Gastroesophageal sphincter (tissue), 4 donors: ENCODE measurements around the gene FAM83C. TPM values are rescaled to one million over a fixed set of nuclear protein-coding genes. Genes with fewer than 3 reads are reported as not detected.

Experiments used
- ATAC-seq: fragments of 150-250 bp; one replicate; pipeline ENCODE4 v1.9.1; 2016; ENCODE audit warnings: mild to moderate bottlenecking, moderate library complexity
- H3K27ac ChIP-seq, 4 donors: fragments of 200-600 bp; sonication (generic) in 3 of 4; 1 replicate in 3 of 4; 2 replicates in 1 of 4; pipeline ENCODE4 v1.5.1; 2016 to 2019
- H3K27me3 ChIP-seq: fragments of 200-600 bp; sonication (generic); one replicate; pipeline ENCODE4 v1.5.1; 2019
- H3K36me3 ChIP-seq, 2 donors: fragments of 200-600 bp; sonication (generic); one replicate each; pipeline ENCODE4 v1.5.1; 2019; ENCODE audit warnings: control low read depth in 1 of 2
- H3K4me1 ChIP-seq, 3 donors: fragments of 200-600 bp; sonication (generic); 1 replicate in 2 of 3; 2 replicates in 1 of 3; pipeline ENCODE4 v1.5.1; 2016 to 2019; ENCODE audit warnings: control low read depth in 2 of 3
- H3K4me3 ChIP-seq, 2 donors: fragments of 200-600 bp; sonication (generic); one replicate each; pipeline ENCODE4 v1.5.1; 2019; ENCODE audit warnings: mild to moderate bottlenecking in 1 of 2, moderate library complexity in 1 of 2
- H3K9me3 ChIP-seq, 3 donors: fragments of 200-600 bp; sonication (generic); one replicate each; pipeline ENCODE4 v1.5.1; 2017 to 2019; ENCODE audit warnings: control low read depth in 2 of 3
- EP300 ChIP-seq: sonication (generic); formaldehyde crosslinking; IDR thresholded peaks from one replicate; pipeline ENCODE4 v1.6.1; 2017; ENCODE audit warnings: antibody characterized with exemption, mild to moderate bottlenecking
- POLR2A ChIP-seq, 2 donors: fragments of 450-650 bp; IDR thresholded peaks; one replicate each; pipeline ENCODE4 v1.6.1; 2017; ENCODE audit warnings: antibody characterized with exemption in 2 of 2, mild to moderate bottlenecking in 2 of 2, moderate library complexity in 1 of 2
- POLR2AphosphoS5 ChIP-seq: sonication (generic); formaldehyde crosslinking; IDR thresholded peaks from one replicate; pipeline ENCODE4 v1.6.1; 2017; ENCODE audit warnings: antibody characterized with exemption
- WGBS, 2 donors: methylation state at CpG; one replicate each; pipeline ENCODE4 v1.1.5; 2018; ENCODE audit warnings: low coverage in 1 of 2; 5-methylcytosine and 5-hydroxymethylcytosine counted together
- total RNA-seq, 4 donors: library from RNA; depleted of rRNA; stranded (reverse); fragments of >200 nt; gene quantifications; one replicate each; pipeline ENCODE4 v1.1.0, GENCODE V29; 2016
- TF ChIP-seq, protein P1 (sequence below), 4 experiments: fragments of 200-600 bp in 2 of 4; fragments of 450-650 bp in 2 of 4; sonication (generic) in 1 of 4; IDR thresholded peaks; one replicate each; pipeline ENCODE4 v1.5.1; 2017 to 2019; ENCODE audit warnings: antibody characterized with exemption in 4 of 4, mild to moderate bottlenecking in 2 of 4, moderate library complexity in 2 of 4

FAM83C gene
- total RNA-seq, 4 donors from 2014 or later = 1.4 TPM; not detected in 3

GRCh38 chr20:35286899-35287508, 5.2 kb downstream of the FAM83C start:
- Histone ChIP-seq H3K27ac (no peak overlapping the region), H3K36me3 (peaks cover 0 to 5% of the 10 kb centered on the region in 2 donors), H3K4me1 (peaks cover 6 to 29% (median 15%) of the 10 kb centered on the region in 3 donors), H3K27me3 (peaks cover 3% of the 10 kb centered on the region), H3K4me3 (no peak overlapping the region), H3K9me3 (no peaks in the 10 kb centered on the region)
- no CpG with 5 or more reads among the region's 17 CpGs for WGBS, 2 donors
- no peak for ATAC-seq
- TF ChIP-seq EP300 = no peak
- TF ChIP-seq, protein P1, sequence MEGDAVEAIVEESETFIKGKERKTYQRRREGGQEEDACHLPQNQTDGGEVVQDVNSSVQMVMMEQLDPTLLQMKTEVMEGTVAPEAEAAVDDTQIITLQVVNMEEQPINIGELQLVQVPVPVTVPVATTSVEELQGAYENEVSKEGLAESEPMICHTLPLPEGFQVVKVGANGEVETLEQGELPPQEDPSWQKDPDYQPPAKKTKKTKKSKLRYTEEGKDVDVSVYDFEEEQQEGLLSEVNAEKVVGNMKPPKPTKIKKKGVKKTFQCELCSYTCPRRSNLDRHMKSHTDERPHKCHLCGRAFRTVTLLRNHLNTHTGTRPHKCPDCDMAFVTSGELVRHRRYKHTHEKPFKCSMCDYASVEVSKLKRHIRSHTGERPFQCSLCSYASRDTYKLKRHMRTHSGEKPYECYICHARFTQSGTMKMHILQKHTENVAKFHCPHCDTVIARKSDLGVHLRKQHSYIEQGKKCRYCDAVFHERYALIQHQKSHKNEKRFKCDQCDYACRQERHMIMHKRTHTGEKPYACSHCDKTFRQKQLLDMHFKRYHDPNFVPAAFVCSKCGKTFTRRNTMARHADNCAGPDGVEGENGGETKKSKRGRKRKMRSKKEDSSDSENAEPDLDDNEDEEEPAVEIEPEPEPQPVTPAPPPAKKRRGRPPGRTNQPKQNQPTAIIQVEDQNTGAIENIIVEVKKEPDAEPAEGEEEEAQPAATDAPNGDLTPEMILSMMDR (IDR thresholded peaks at IDR 0.05) = no peak
- no peak for TF ChIP-seq POLR2A (IDR thresholded peaks at IDR 0.05)
- no peak for TF ChIP-seq POLR2AphosphoS5

- Histone ChIP-seq H3K36me3 (peaks cover 0 to 5% of the 10 kb centered on the region in 2 donors), H3K27me3 (no peaks in the 10 kb centered on the region), H3K4me1 (peaks cover 6 to 30% (median 15%) of the 10 kb centered on the region in 3 donors), H3K9me3 (no peaks in the 10 kb centered on the region), H3K27ac (no peak overlapping the region), H3K4me3 (no peak overlapping the region)
- TF ChIP-seq POLR2A (IDR thresholded peaks at IDR 0.05) (no peak), POLR2AphosphoS5 (no peak), EP300 (no peak)
- TF ChIP-seq, protein P1 (IDR thresholded peaks at IDR 0.05) = no peak
- WGBS, 2 donors = no CpG with 5 or more reads among the region's 12 CpGs
- no peak for ATAC-seq
These were observed 5.9 kb downstream of the FAM83C start for GRCh38 chr20:35286077-35286898.

DNA sequence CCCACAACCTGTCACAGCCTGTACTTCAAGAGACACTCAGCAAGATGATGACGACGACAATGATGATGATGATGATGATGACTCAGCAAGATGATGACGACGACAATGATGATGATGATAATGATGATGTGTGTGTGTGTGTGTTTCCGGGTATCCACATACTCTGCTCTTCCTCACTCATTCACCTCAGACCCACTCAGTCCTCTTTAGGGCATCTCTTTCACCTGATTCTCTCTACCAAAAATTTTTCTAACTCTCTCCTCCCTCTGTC, 6.5 kb downstream of the FAM83C start:
- H3K27ac ChIP-seq = no peak overlapping the region
- H3K4me3 ChIP-seq = no peak overlapping the region
- TF ChIP-seq POLR2AphosphoS5 (no peak), POLR2A (IDR thresholded peaks at IDR 0.05) (no peak), EP300 (no peak)
- TF ChIP-seq, protein P1 (IDR thresholded peaks at IDR 0.05) = no peak
- 75 to 85% methylated on average over 5 of the region's 5 CpGs for WGBS, 2 donors
- H3K9me3 ChIP-seq = no peaks in the 10 kb centered on the region
- no peaks in the 10 kb centered on the region for H3K27me3 ChIP-seq
- H3K4me1 ChIP-seq = peaks cover 6 to 30% (median 15%) of the 10 kb centered on the region in 3 donors
- no peak for ATAC-seq
- peaks cover 0 to 7% of the 10 kb centered on the region in 2 donors for H3K36me3 ChIP-seq

- WGBS, 2 donors = 50 to 57% methylated on average over 14 to 15 of the region's 19 CpGs
- Histone ChIP-seq H3K4me3 (peak overlapping the region; percentile 83 to 90), H3K4me1 (peaks cover 6 to 30% (median 15%) of the 10 kb centered on the region in 3 donors), H3K27me3 (no peaks in the 10 kb centered on the region), H3K36me3 (peaks cover 0 to 13% of the 10 kb centered on the region in 2 donors), H3K9me3 (no peaks in the 10 kb centered on the region), H3K27ac (peak overlapping the region; percentile 17 to 87 (median 84))
- TF ChIP-seq POLR2A (IDR thresholded peaks at IDR 0.05) (no peak), EP300 (no peak), POLR2AphosphoS5 (no peak)
- TF ChIP-seq, protein P1 (IDR thresholded peaks at IDR 0.05) = no peak
- ATAC-seq = peak; percentile 1
These were observed 7.0 kb downstream of the FAM83C start for GRCh38 chr20:35284992-35285805.
